GM18505 (cell line): Measurements from ENCODE around the gene PLEKHG7.

ENCODE experiments used
- ATAC-seq: cut with Tn5 transposase; IDR thresholded peaks from one replicate; pipeline ENCODE4 v1.9.1; 2021; ENCODE audit not compliant: unreplicated experiment
- POLR2A ChIP-seq: IDR thresholded peaks from 4 replicates; pipeline ENCODE4 v1.6.1; 2011; ENCODE audit warnings: borderline replicate concordance; ENCODE audit not compliant: insufficient read depth, insufficient read length; ENCODE audit errors: extremely low read depth

Gene PLEKHG7

GRCh38 chr12:92722897-92723296 lies 20.1 kb downstream of the PLEKHG7 start:
- no peak for TF ChIP-seq POLR2A
- ATAC-seq: no peak

DNA sequence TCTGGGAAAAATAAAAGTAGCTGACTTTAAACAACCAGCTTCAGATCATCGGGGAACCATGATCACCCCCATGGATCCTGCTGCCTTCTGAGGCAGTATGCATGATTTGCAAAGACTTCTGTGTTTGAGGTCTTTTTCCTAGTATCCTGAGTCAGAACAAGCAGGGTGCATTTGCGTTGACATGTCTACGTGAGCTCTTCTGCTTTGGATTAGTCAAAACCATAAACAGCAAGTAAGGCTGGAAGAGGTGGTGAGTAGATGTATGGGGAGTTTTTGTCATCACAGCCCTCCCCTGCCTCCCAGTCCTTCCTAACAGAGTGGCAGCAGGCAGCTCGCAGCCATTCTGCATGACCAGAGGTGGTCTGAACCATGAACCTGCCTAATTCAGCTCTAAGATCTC lies 24.1 kb downstream of the PLEKHG7 start:
- ATAC-seq: no peak
- no peak for TF ChIP-seq POLR2A

GRCh38 chr12:92729773-92730305 lies 27.1 kb downstream of the PLEKHG7 start:
- ATAC-seq: no peak
- TF ChIP-seq POLR2A: no peak

- TF ChIP-seq POLR2A: no peak
- no peak for ATAC-seq
Measured at GRCh38 chr12:92730758-92731157, 28.0 kb downstream of the PLEKHG7 start.

- TF ChIP-seq POLR2A: no peak
- no peak for ATAC-seq
Measured at GRCh38 chr12:92732216-92732615, 29.4 kb downstream of the PLEKHG7 start.

GRCh38 chr12:92732716-92733115 lies 29.9 kb downstream of the PLEKHG7 start:
- TF ChIP-seq POLR2A: no peak
- no peak for ATAC-seq

- ATAC-seq: no peak
- TF ChIP-seq POLR2A: no peak
Measured at GRCh38 chr12:92733181-92733580, 30.4 kb downstream of the PLEKHG7 start.

DNA sequence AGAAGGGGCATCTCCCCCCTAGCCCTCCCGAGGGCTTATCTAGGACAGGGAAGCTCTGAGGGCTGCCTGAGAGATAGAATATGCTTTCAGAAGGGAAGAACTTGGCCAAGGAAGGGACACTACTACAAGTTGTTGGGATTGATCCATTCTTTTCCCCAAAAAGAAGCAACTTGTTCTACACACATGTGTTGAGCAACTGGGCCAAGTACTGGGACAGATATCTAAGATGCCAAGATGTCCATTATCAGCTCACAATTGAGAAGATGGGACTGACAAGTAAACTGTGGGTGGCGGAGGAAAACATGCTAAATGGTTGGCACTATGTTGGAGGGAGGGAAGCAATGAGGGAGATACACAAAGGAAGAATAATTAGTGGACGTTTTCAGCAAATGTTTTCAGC lies 30.9 kb downstream of the PLEKHG7 start:
- ATAC-seq: no peak
- TF ChIP-seq POLR2A: no peak

- ATAC-seq: no peak
- no peak for TF ChIP-seq POLR2A
Measured at GRCh38 chr12:92735131-92735721, 32.4 kb downstream of the PLEKHG7 start.

GRCh38 chr12:92736605-92737004 lies 33.8 kb downstream of the PLEKHG7 start:
- no peak for ATAC-seq
- no peak for TF ChIP-seq POLR2A

DNA sequence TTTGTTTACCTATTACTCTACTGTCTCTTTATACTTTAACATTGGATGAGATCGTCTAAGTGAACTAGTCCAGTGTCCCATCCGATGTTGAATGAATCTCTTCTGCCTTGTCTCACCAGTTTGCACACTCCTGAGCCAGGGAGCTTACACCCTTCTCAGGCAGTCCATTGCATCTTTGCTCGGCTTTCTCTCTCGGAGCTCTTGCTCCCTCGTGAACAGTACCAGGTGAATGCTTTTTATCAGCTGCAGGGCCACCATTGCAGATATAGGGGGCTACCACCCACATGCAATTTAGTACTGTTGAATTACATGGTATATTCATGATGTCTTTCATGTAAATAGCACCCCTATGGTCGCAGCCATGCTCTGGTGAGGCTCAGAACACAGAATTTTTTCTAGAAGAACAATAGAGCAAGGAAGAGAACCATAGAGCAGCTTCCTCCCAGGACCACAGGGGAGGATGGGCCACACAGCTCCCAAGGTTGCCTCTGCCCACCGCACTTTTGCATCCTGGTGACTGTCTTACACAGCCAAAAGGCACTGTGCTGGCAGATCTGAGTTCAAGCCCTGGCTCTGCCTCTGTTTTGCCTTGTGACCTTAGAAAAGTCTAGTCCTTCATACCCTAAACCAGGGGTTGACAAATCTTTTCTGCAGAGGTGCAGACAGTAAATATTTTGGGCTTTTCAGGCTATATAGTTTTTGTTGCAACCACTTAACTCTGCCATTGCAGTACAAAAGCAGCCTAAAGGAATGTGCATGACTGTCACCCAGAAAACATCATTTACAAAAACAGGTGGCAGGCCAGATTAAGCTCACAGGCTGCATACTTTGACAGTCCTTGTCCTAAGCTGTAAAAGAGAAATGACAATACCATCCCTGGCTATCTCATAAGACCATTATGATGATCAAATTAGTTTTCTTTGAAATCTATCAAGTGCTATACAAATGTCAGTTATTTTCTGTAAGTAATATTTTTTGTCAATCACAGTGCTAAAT lies 35.4 kb downstream of the PLEKHG7 start:
- no peak for ATAC-seq
- TF ChIP-seq POLR2A: no peak

DNA sequence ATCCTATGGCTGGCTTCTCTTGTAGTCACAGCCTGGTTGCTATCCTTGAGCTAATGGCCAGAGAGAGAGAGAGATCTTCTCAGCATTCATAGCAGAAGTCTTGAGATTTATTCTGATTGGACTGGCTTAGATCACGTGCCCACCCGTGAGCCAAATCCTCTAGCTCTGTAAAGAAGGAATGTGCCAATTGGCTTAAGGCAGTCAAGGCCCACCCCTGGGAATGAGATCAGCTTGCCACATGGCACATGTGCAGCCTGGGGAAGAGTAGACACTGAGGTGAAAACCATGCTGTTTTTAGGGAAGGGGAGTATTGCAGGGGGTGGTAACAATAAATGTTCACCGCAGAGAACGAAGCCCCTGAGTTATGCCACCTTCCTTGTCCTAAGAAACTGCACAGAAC lies 36.3 kb downstream of the PLEKHG7 start:
- ATAC-seq: no peak
- no peak for TF ChIP-seq POLR2A

GRCh38 chr12:92740411-92740810 lies 37.6 kb downstream of the PLEKHG7 start:
- no peak for TF ChIP-seq POLR2A
- ATAC-seq: no peak

DNA sequence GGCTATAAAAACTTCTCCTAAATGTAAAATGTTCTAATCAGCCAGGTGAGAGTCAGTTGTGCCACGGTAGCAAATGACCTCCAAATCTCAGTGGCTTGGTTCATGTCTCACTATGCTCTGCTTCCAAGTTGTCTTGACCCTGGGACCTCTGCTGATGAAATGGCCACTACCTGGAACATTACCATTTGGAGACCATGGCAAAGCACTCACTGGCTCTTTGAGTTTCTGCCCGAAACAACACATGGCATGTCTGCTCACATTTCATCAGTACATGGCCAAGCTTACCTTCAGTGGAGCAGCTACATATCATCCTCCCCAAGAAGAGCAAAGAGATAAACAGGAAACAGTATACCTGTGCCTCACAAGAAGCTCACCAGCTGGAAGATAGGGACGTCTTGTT lies 40.2 kb downstream of the PLEKHG7 start:
- ATAC-seq: no peak
- TF ChIP-seq POLR2A: no peak

DNA sequence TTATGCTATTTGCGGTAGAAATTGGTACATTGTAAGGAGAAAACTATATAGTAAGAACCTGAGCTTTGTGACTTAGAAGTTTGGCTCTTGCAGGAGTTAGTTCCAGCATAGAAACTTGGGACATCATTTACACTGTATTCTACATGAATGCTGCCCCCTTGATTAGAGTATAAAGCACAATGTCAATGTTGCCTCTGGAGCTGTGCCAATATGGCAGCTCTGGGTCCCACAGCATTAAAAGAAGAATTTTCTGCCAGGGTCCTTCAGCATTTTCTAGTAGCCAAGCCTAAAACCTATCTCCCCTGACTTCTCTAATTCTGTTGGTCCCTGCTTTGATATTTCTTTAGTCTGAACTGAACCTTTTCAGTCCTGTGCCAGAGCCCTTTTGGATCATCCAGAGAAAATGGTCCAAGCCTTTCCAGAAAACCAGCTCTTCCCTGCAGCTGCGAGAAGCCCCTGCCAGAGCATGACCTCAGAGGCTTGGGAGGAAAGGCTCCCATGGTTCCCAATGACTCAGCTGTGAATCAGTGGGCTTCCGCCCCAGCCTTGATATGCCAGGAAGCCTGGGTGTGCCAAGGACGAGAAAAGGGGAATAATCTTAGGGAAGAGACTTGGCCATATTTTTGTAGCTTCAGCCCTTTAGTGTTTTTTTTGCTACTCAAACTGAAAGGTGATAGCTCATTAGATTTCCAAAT lies 43.2 kb downstream of the PLEKHG7 start:
- no peak for TF ChIP-seq POLR2A
- ATAC-seq: no peak
